Fibroblast of the aortic adventitia (primary cell): Measurements from ENCODE around the gene MXD4. TPM values are rescaled to one million over a fixed set of nuclear protein-coding genes. Genes with fewer than 3 reads are reported as not detected.
"Not testable (repeated sequence)": the region's sequence is repeated elsewhere in the genome, so short reads cannot be mapped to it uniquely, and the experiment has no call there.

Experiments
- DNase-seq: peaks from one replicate; pipeline ENCODE4 v3.0.0-alpha.2; 2010; ENCODE audit warnings: low read depth
- H3K4me3 ChIP-seq: 2 replicates; pipeline ENCODE4 v1.5.1; 2011; ENCODE audit warnings: low read depth, mild to moderate bottlenecking, control low read depth, low read length, moderate library complexity
- CTCF ChIP-seq: IDR thresholded peaks from 2 replicates; pipeline ENCODE4 v1.5.1; 2011; ENCODE audit warnings: mild to moderate bottlenecking, low read length, control low read depth, inconsistent platforms; ENCODE audit not compliant: insufficient read depth
- small RNA-seq: library from RNA; depleted of rRNA; stranded (forward); fragments of <200 nt; gene quantifications from one replicate; pipeline ENCODE3, GENCODE V24; 2012
- total RNA-seq: library from RNA; depleted of rRNA; stranded (reverse); fragments of >200 nt; gene quantifications from 2 replicates; pipeline ENCODE4 v1.2.3, GENCODE V29; 2012; ENCODE audit warnings: low replicate concordance

The MXD4 gene
- total RNA-seq, 1 donor: 43.5 TPM

GRCh38 chr4:2219233-2219760, 42.6 kb downstream of the MXD4 start:
- no peak for TF ChIP-seq CTCF
- no peak for DNase-seq
- H3K4me3 ChIP-seq: no peak overlapping the region

- no peak for DNase-seq
- no peak overlapping the region for H3K4me3 ChIP-seq
- TF ChIP-seq CTCF: no peak
Measured at GRCh38 chr4:2218436-2218835, 43.5 kb downstream of the MXD4 start.

- no peak overlapping the region for H3K4me3 ChIP-seq
- DNase-seq: peak; percentile 21
- TF ChIP-seq CTCF: no peak
Measured at GRCh38 chr4:2217726-2218125, 44.2 kb downstream of the MXD4 start.

- no peak overlapping the region for H3K4me3 ChIP-seq
Measured at GRCh38 chr4:2212831-2213230, 49.1 kb downstream of the MXD4 start.

GRCh38 chr4:2202789-2203188, 59.1 kb downstream of the MXD4 start:
- not testable (repeated sequence) for H3K4me3 ChIP-seq, DNase-seq

More at GRCh38 chr4:2212831-2213230, 49.1 kb downstream of the MXD4 start:
- DNase-seq: no peak
- no peak for TF ChIP-seq CTCF

Small RNAs within 50 kb of the gene (small RNA-seq; reads per million reads assigned to genes)
- gene COX6B1P5: 0.32 reads per million

Other genes starting within 250 kb of the MXD4 start
- 0.09 and 0.25 TPM in 2 replicates for gene NAT8L, start 202.8 kb downstream of the MXD4 start, total RNA-seq
- gene HAUS3, start 20.0 kb downstream of the MXD4 start, total RNA-seq: 18.9 and 28.0 TPM in 2 replicates
- 3.7 and 4.9 TPM in 2 replicates for gene POLN, start 20.0 kb downstream of the MXD4 start, total RNA-seq
- 7.7 and 14.0 TPM in 2 replicates for gene ZFYVE28, start 156.5 kb upstream of the MXD4 start, total RNA-seq
- not detected in 2 replicates for gene CFAP99, start 156.8 kb upstream of the MXD4 start, total RNA-seq
- gene RNF4, start 207.0 kb upstream of the MXD4 start, total RNA-seq: 75.6 and 311 TPM in 2 replicates